KMS-11 (cell line): ENCODE results near the gene RGS5.

Experiments used
- H2AFZ ChIP-seq: fragments of 200-600 bp; sonication (generic); 2 replicates; pipeline ENCODE4 v1.6.1; 2016; ENCODE audit warnings: antibody characterized with exemption, mixed run types, low read depth
- H3K27ac ChIP-seq: fragments of 200-600 bp; sonication (generic); 2 replicates; pipeline ENCODE4 v1.6.1; 2016; ENCODE audit warnings: mild to moderate bottlenecking, mixed run types
- H3K27me3 ChIP-seq: fragments of 200-600 bp; sonication (generic); 2 replicates; pipeline ENCODE4 v1.6.1; 2017; ENCODE audit warnings: mild to moderate bottlenecking, low read depth, mixed run types, moderate library complexity; ENCODE audit not compliant: insufficient read depth
- H3K36me3 ChIP-seq: fragments of 200-600 bp; sonication (generic); 2 replicates; pipeline ENCODE4 v1.6.1; 2017; ENCODE audit warnings: mild to moderate bottlenecking, mixed run types; ENCODE audit not compliant: insufficient read depth
- H3K4me1 ChIP-seq: fragments of 200-600 bp; sonication (generic); 2 replicates; pipeline ENCODE4 v1.6.1; 2016; ENCODE audit warnings: mild to moderate bottlenecking, low read depth, mixed run types; ENCODE audit not compliant: poor library complexity, severe bottlenecking
- H3K4me2 ChIP-seq: fragments of 200-600 bp; sonication (generic); 2 replicates; pipeline ENCODE4 v1.7.0; 2016; ENCODE audit warnings: mild to moderate bottlenecking, mixed run types
- H3K4me3 ChIP-seq: fragments of 200-600 bp; sonication (generic); IDR thresholded peaks from 2 replicates; pipeline ENCODE4 v1.6.1; 2017; ENCODE audit warnings: low read depth, low read length, mixed read lengths; ENCODE audit not compliant: insufficient read depth
- H3K79me2 ChIP-seq: fragments of 200-600 bp; sonication (generic); 2 replicates; pipeline ENCODE4 v1.6.1; 2016; ENCODE audit warnings: low read depth, mixed run types; ENCODE audit not compliant: insufficient read depth
- H3K9ac ChIP-seq: fragments of 200-600 bp; sonication (generic); 2 replicates; pipeline ENCODE4 v1.6.1; 2016; ENCODE audit warnings: mild to moderate bottlenecking, mixed run types
- H4K20me1 ChIP-seq: fragments of 200-600 bp; sonication (generic); 2 replicates; pipeline ENCODE4 v1.6.1; 2016; ENCODE audit warnings: mild to moderate bottlenecking, mixed run types; ENCODE audit not compliant: insufficient read depth
- TF ChIP-seq, protein P1 (sequence below): fragments of 200-600 bp; sonication (generic); conservative IDR thresholded peaks from 2 replicates; pipeline ENCODE4 v1.6.1; 2017; ENCODE audit warnings: low read depth, mild to moderate bottlenecking, antibody characterized with exemption, low read length, moderate library complexity, mixed read lengths

RGS5 gene

DNA sequence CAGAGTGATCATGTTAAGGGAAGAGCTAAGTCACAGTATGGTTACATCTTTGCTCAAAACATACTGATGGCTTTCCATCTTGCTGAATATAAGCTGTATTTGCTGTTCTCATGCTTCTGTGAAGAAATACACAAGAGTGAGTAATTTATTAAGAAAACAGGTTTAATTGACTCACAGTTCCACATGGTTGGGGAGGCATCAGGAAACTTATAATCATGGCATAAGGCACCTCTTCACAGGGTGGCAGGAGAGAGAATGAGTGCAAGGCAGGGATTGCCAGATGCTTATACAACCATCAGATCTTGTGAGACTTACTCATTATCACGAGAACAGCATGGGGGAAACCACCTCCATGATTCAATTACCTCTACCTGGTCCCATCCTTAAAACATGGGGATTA, 24.4 kb upstream of the RGS5 start:
- Histone ChIP-seq H3K79me2 (no peaks in the 10 kb centered on the region), H3K36me3 (no peaks in the 10 kb centered on the region), H3K27ac (no peak overlapping the region), H3K4me1 (no peaks in the 10 kb centered on the region), H3K9ac (no peak overlapping the region), H3K4me3 (no peak overlapping the region), H3K4me2 (no peak overlapping the region), H3K27me3 (no peaks in the 10 kb centered on the region), H2AFZ (no peak overlapping the region), H4K20me1 (no peaks in the 10 kb centered on the region)
- TF ChIP-seq, protein P1, sequence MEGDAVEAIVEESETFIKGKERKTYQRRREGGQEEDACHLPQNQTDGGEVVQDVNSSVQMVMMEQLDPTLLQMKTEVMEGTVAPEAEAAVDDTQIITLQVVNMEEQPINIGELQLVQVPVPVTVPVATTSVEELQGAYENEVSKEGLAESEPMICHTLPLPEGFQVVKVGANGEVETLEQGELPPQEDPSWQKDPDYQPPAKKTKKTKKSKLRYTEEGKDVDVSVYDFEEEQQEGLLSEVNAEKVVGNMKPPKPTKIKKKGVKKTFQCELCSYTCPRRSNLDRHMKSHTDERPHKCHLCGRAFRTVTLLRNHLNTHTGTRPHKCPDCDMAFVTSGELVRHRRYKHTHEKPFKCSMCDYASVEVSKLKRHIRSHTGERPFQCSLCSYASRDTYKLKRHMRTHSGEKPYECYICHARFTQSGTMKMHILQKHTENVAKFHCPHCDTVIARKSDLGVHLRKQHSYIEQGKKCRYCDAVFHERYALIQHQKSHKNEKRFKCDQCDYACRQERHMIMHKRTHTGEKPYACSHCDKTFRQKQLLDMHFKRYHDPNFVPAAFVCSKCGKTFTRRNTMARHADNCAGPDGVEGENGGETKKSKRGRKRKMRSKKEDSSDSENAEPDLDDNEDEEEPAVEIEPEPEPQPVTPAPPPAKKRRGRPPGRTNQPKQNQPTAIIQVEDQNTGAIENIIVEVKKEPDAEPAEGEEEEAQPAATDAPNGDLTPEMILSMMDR = no peak

DNA sequence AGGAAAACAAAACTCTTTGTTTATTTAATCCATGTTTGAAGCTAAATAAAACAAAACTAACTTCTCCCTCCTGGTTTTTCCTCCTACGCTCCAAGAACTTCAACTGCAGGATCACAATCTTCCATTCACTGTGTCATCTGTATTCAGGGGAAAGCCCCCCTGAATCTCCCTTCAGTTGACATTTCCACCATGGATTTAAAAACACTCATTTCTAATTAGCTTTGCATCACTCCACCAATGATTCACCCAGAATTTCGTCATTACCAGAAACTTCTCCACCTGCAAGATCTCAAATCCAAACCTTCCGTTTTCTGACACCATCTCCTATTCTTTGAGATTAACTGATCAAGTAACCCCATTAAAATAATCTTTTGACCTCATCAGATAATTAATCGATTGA, 10.9 kb upstream of the RGS5 start:
- Histone ChIP-seq H3K4me1 (no peaks in the 10 kb centered on the region), H4K20me1 (no peaks in the 10 kb centered on the region), H3K4me2 (no peak overlapping the region), H3K79me2 (no peaks in the 10 kb centered on the region), H3K36me3 (no peaks in the 10 kb centered on the region), H3K27me3 (no peaks in the 10 kb centered on the region), H3K9ac (no peak overlapping the region), H2AFZ (no peak overlapping the region), H3K27ac (no peak overlapping the region), H3K4me3 (no peak overlapping the region)
- TF ChIP-seq, protein P1 = no peak

DNA sequence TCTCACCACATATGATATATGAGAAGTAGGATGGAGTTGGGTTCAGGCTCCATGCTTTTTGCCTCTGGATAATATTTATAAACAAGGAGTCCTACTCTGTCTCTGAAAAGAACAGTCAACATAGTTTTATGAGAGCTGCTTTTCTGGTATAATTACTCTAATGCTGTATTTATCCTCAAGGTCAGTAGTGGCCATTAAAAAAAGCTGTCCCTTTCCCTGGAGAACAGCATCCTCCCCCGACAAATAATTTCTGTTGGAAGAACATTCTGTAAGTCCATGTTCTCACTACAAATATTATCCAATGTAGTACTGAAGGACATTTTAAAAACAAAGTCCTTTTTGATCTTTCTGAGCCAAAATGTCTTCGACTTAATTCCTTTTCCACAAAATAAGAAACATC, 9.0 kb upstream of the RGS5 start:
- TF ChIP-seq, protein P1 = no peak
- Histone ChIP-seq H3K36me3 (no peaks in the 10 kb centered on the region), H3K4me3 (no peak overlapping the region), H3K4me2 (no peak overlapping the region), H3K27me3 (no peaks in the 10 kb centered on the region), H3K27ac (no peak overlapping the region), H3K4me1 (no peaks in the 10 kb centered on the region), H2AFZ (no peak overlapping the region), H3K9ac (no peak overlapping the region), H4K20me1 (no peaks in the 10 kb centered on the region), H3K79me2 (no peaks in the 10 kb centered on the region)

DNA sequence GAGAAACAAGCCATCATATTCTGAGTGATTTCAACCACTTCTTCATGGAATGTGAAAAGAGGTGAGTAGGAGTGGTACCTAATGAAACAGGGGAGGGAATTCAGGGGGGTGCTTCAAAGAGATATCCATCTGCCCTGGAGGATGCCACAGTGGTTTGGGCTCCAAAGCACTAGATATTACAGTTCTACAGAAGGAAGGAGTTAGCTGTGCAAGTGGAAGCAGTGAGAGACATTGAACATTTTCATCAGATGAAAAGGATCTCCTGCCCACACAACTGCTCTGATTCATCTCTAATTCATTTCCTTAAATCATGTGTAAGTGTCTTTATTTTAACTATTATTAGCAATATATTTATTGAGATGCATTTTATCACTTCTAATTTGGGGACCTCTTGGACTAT, 2.8 kb upstream of the RGS5 start:
- Histone ChIP-seq H3K36me3 (no peaks in the 10 kb centered on the region), H2AFZ (no peak overlapping the region)

More for the DNA sequence above, 2.8 kb upstream of the RGS5 start:
- Histone ChIP-seq H3K79me2 (no peaks in the 10 kb centered on the region), H4K20me1 (no peaks in the 10 kb centered on the region), H3K27me3 (no peaks in the 10 kb centered on the region), H3K27ac (no peak overlapping the region), H3K4me1 (no peaks in the 10 kb centered on the region), H3K4me3 (no peak overlapping the region), H3K9ac (no peak overlapping the region), H3K4me2 (no peak overlapping the region)
- TF ChIP-seq, protein P1 = no peak
